ENCODE measurements around the gene PPP1R1B. TPM values are rescaled to one million over a fixed set of nuclear protein-coding genes. Genes with fewer than 3 reads are reported as not detected.

The PPP1R1B gene
- total RNA-seq, 4 donors from 2014 or later, result 43.7 to 112 (median 70.4) TPM

DNA sequence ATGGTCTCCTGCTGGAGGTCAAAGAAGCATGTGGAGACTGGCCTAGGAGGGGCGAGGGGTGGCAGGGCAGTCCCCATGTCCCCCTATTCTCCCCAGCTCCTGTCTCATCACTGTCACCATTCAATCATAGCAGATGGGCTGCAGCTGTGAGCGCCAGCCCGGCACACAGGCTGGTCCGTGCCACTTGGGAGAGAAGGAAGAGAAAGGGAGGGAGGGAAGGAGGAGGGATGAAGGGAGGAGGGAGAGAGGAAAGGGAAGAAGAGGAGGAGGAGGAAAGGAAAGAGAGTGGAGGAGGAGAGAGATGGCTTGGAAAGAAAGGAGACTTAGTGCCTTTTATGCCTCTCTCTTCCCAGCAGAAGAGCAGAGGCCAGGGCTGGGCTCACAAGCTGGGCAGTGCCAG, 31.5 kb upstream of the PPP1R1B start:
- peaks cover 80% of the 10 kb centered on the region for H3K27me3 ChIP-seq
- peaks cover 37% of the 10 kb centered on the region for H3K4me1 ChIP-seq
- 11% methylated on average over 4 of the region's 4 CpGs for WGBS

GRCh38 chr17:39595928-39596510, 30.7 kb upstream of the PPP1R1B start:
- Histone ChIP-seq H3K36me3 (no peaks in the 10 kb centered on the region), H3K9me3 (no peaks in the 10 kb centered on the region), H3K27me3 (peaks cover 88% of the 10 kb centered on the region), H3K4me1 (peaks cover 38% of the 10 kb centered on the region), H3K27ac (no peak overlapping the region), H3K4me3 (no peak overlapping the region)
- WGBS, result 20% methylated on average over 11 of the region's 11 CpGs
- DNase-seq (ENCODE audit: low spot score in 2 of 2), result no peak
- TF ChIP-seq CTCF (IDR thresholded peaks at IDR 0.05), result no peak
- no peak for TF ChIP-seq POLR2A (IDR thresholded peaks at IDR 0.05)
- TF ChIP-seq EP300 (IDR thresholded peaks at IDR 0.05), result no peak
- TF ChIP-seq POLR2AphosphoS5 (IDR thresholded peaks at IDR 0.05), result no peak

More for the DNA sequence above, 31.5 kb upstream of the PPP1R1B start:
- no peak for DNase-seq (ENCODE audit: low spot score in 2 of 2)
- Histone ChIP-seq H3K36me3 (no peaks in the 10 kb centered on the region), H3K9me3 (no peaks in the 10 kb centered on the region), H3K27ac (no peak overlapping the region), H3K4me3 (no peak overlapping the region)
- TF ChIP-seq POLR2A (IDR thresholded peaks at IDR 0.05) (no peak), EP300 (IDR thresholded peaks at IDR 0.05) (no peak), CTCF (IDR thresholded peaks at IDR 0.05) (no peak)

DNA sequence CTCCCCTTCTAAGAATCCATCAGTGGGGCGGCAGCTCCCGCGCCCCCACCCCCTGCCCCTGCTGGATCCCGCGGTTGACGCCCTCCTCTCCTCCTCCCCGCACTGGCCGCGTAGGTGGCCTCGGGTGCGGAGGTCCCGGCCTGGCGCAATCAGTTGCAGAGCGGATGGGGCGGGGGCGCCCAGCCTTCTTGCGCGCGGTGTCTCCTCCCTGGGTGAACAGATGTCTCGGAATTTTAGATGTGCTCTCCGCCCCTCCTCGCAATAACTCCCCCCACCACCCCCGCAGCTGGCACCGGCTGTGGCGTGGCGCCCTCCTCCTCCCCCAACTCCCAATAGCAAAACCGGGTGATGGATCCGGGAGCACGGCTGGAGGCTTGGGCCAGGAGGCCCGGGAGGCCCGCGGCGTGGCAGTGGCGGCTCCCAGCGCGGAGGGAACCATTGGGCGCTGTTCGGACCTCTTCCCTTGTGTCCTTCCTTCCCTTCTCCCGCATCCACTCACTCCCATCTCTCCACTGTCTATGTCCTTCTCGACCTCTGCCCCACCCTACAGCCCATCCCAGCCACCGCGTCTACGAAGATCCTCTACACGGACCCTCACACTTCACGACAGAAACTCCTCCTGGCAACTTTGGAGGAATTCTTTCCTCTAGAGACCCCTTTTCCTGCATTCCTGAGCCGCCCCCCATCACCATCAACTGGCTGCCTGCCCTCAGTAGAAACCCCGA, 30.0 kb upstream of the PPP1R1B start:
- Histone ChIP-seq H3K4me3 (no peak overlapping the region), H3K27me3 (peaks cover 95% of the 10 kb centered on the region), H3K27ac (no peak overlapping the region), H3K36me3 (no peaks in the 10 kb centered on the region), H3K4me1 (peaks cover 38% of the 10 kb centered on the region), H3K9me3 (no peaks in the 10 kb centered on the region)
- TF ChIP-seq CTCF (IDR thresholded peaks at IDR 0.05) (no peak), EP300 (IDR thresholded peaks at IDR 0.05) (no peak), POLR2A (IDR thresholded peaks at IDR 0.05) (no peak), POLR2AphosphoS5 (IDR thresholded peaks at IDR 0.05) (no peak)
- DNase-seq (ENCODE audit: low spot score in 2 of 2), result no peak
- WGBS, result 5% methylated on average over 39 of the region's 47 CpGs

- Histone ChIP-seq H3K27me3 (peaks cover 95% of the 10 kb centered on the region), H3K4me1 (peaks cover 38% of the 10 kb centered on the region), H3K4me3 (no peak overlapping the region), H3K36me3 (no peaks in the 10 kb centered on the region), H3K27ac (no peak overlapping the region), H3K9me3 (no peaks in the 10 kb centered on the region)
- WGBS, result 8% methylated on average over 21 of the region's 22 CpGs
- DNase-seq (ENCODE audit: low spot score in 2 of 2), result no peak
- TF ChIP-seq CTCF (IDR thresholded peaks at IDR 0.05) (no peak), POLR2AphosphoS5 (IDR thresholded peaks at IDR 0.05) (no peak), POLR2A (IDR thresholded peaks at IDR 0.05) (no peak), EP300 (IDR thresholded peaks at IDR 0.05) (no peak)
Observed at GRCh38 chr17:39597372-39598046, 29.2 kb upstream of the PPP1R1B start.

GRCh38 chr17:39598047-39598481, 28.7 kb upstream of the PPP1R1B start:
- no peaks in the 10 kb centered on the region for H3K9me3 ChIP-seq
- H3K4me3 ChIP-seq, result no peak overlapping the region
- WGBS, result 7% methylated on average over 13 of the region's 13 CpGs
- peaks cover 95% of the 10 kb centered on the region for H3K27me3 ChIP-seq
- peaks cover 38% of the 10 kb centered on the region for H3K4me1 ChIP-seq
- DNase-seq (ENCODE audit: low spot score in 2 of 2), result no peak
- TF ChIP-seq POLR2AphosphoS5 (IDR thresholded peaks at IDR 0.05) (no peak), CTCF (IDR thresholded peaks at IDR 0.05) (no peak), POLR2A (IDR thresholded peaks at IDR 0.05) (no peak), EP300 (IDR thresholded peaks at IDR 0.05) (no peak)
- no peaks in the 10 kb centered on the region for H3K36me3 ChIP-seq
- no peak overlapping the region for H3K27ac ChIP-seq

All from suprapubic skin (tissue), 4 donors.